K562 (cell line): ENCODE results near the gene ATP5F1D. TPM values are rescaled to one million over a fixed set of nuclear protein-coding genes. Genes with fewer than 3 reads are reported as not detected.

ENCODE experiments used
- ARID1B ChIP-seq: fragments of 450-650 bp; IDR thresholded peaks from 2 replicates; pipeline ENCODE4 v1.6.1; 2016; ENCODE audit warnings: antibody characterized with exemption, mild to moderate bottlenecking, inconsistent platforms
- CSDE1 ChIP-seq, 2 experiments: fragments of 450-650 bp; IDR thresholded peaks; 2 replicates each; pipeline ENCODE4 v1.6.1; 2016; ENCODE audit warnings: mild to moderate bottlenecking in 1 of 2
- E2F6 ChIP-seq, 2 experiments: IDR thresholded peaks; 2 replicates each; pipeline ENCODE4 v1.6.1; 2011; ENCODE audit warnings: borderline replicate concordance in 1 of 2, control low read depth in 1 of 2, low read depth in 1 of 2, low read length in 1 of 2, mild to moderate bottlenecking in 1 of 2, mixed read lengths in 1 of 2, moderate library complexity in 1 of 2; ENCODE audit not compliant: insufficient read depth in 1 of 2, insufficient read length in 1 of 2, poor library complexity in 1 of 2, severe bottlenecking in 1 of 2; ENCODE audit errors: extremely low read depth in 1 of 2
- FUS ChIP-seq: fragments of 200-400 bp; formaldehyde crosslinking; optimal IDR thresholded peaks from 2 replicates; pipeline ENCODE3; 2017; ENCODE audit warnings: low read depth, low read length
- HNRNPL ChIP-seq: fragments of 200-400 bp; formaldehyde crosslinking; IDR thresholded peaks from 2 replicates; pipeline ENCODE4 v1.6.1; 2017; ENCODE audit warnings: low read depth, mild to moderate bottlenecking, low read length
- HOXB6 ChIP-seq: fragments of 250-450 bp; sonication (Bioruptor Pico); IDR thresholded peaks from 2 replicates; pipeline ENCODE4 v1.5.1; 2022; ENCODE audit warnings: mild to moderate bottlenecking, borderline replicate concordance
- MAX ChIP-seq: sonication (generic); formaldehyde crosslinking; IDR thresholded peaks from 2 replicates; pipeline ENCODE4 v1.9.0; 2022; ENCODE audit warnings: mild to moderate bottlenecking, missing genetic modification reagents
- MYNN ChIP-seq, 2 experiments: sonication (generic); formaldehyde crosslinking in 1 of 2; IDR thresholded peaks; 2 replicates each; pipeline versions ENCODE4 v1.5.0 to v1.6.1; 2016 to 2020; ENCODE audit warnings: antibody characterized with exemption in 1 of 2, missing genetic modification reagents in 1 of 2
- NR2F6 ChIP-seq: fragments of 450-650 bp; formaldehyde crosslinking; IDR thresholded peaks from 2 replicates; pipeline ENCODE4 v1.4.0; 2020; ENCODE audit warnings: mild to moderate bottlenecking
- OTX1 ChIP-seq: fragments of 450-650 bp; formaldehyde crosslinking; IDR thresholded peaks from 2 replicates; pipeline ENCODE4 v1.4.0; 2022; ENCODE audit warnings: mild to moderate bottlenecking
- PPARD ChIP-seq: fragments of 250-450 bp; sonication (Bioruptor Pico); IDR thresholded peaks from 2 replicates; pipeline ENCODE4 v1.8.0; 2022; ENCODE audit warnings: inconsistent platforms, mild to moderate bottlenecking, moderate library complexity
- RUNX1 ChIP-seq: sonication (generic); IDR thresholded peaks from 2 replicates; pipeline ENCODE4 v1.6.1; 2016; ENCODE audit warnings: antibody characterized with exemption, low read depth
- STAG1 ChIP-seq: sonication (generic); formaldehyde crosslinking; IDR thresholded peaks from 2 replicates; pipeline ENCODE4 v1.5.0; 2020; ENCODE audit warnings: missing genetic modification reagents, borderline replicate concordance
- ZNF24 ChIP-seq: fragments of 450-650 bp; IDR thresholded peaks from 2 replicates; pipeline ENCODE4 v1.6.1; 2016
- ZNF644 ChIP-seq: fragments of 200-800 bp; sonication (Bioruptor generic); IDR thresholded peaks from 2 replicates; pipeline ENCODE4 v1.6.1; 2016; ENCODE audit warnings: low read depth, missing genetic modification characterization, missing compliant biosample characterization
- ZNF717 ChIP-seq: fragments of 250-450 bp; sonication (Bioruptor Pico); IDR thresholded peaks from 2 replicates; pipeline ENCODE4 v1.5.0; 2021
- polyA plus RNA-seq, 8 experiments: library from polyadenylated mRNA; depleted of rRNA in 4 of 8; stranded (reverse) in 5 of 8; unstranded in 3 of 8; fragments of >200 nt; fragmentation: Nextera tagmentation in 2 of 8; fragmentation: Illumina TruSeq in 1 of 8; extraction: Ambion mirVana in 2 of 8; extraction: Trizol in 1 of 8; gene quantifications; 2 replicates each; pipeline versions ENCODE4 v1.2.1 to v1.2.3, GENCODE V29; 2011 to 2014; ENCODE audit warnings: inconsistent platforms in 1 of 8, missing spikeins in 1 of 8
- total RNA-seq, 7 experiments: library from RNA; depleted of rRNA in 6 of 7; stranded (reverse); fragments of >200 nt in 6 of 7; fragmentation: Illumina TruSeq in 2 of 7; extraction: Trizol in 2 of 7; gene quantifications; 2 replicates each; pipeline versions ENCODE4 v1.2.1 to v1.2.3, GENCODE V29; 2011 to 2021; ENCODE audit warnings: low replicate concordance in 1 of 7
- TF ChIP-seq, protein P1 (sequence below): fragments of 250-450 bp; sonication (Bioruptor Pico); IDR thresholded peaks from 2 replicates; pipeline ENCODE4 v1.8.0; 2021; ENCODE audit warnings: borderline replicate concordance, mild to moderate bottlenecking, moderate library complexity; ENCODE audit not compliant: poor library complexity, severe bottlenecking
- TF ChIP-seq, protein P2 (sequence below), 3 experiments: fragments of 200-800 bp in 1 of 3; fragments of 250-450 bp in 1 of 3; fragments of 450-650 bp in 1 of 3; sonication (Bioruptor Pico) in 1 of 3; sonication (Bioruptor generic) in 1 of 3; formaldehyde crosslinking in 1 of 3; IDR thresholded peaks; 2 replicates each; pipeline versions ENCODE4 v1.6.1 to v1.8.0; 2016 to 2022; ENCODE audit warnings: mild to moderate bottlenecking in 2 of 3, missing genetic modification characterization in 2 of 3, missing compliant biosample characterization in 1 of 3, moderate library complexity in 1 of 3
- TF ChIP-seq, protein P3 (sequence below), 2 experiments: IDR thresholded peaks; 2 replicates each; pipeline ENCODE4 v1.6.1; 2012; ENCODE audit warnings: improper control_type of control experiment in 2 of 2, low read depth in 2 of 2, low read length in 2 of 2, borderline replicate concordance in 1 of 2

The ATP5F1D gene
- total and polyA plus RNA-seq, 9 of the 15 experiments (the other 6 are each of a cell fraction or from before 2014, with no cell fraction given), result 3.9 to 409 (median 36.8) TPM

DNA sequence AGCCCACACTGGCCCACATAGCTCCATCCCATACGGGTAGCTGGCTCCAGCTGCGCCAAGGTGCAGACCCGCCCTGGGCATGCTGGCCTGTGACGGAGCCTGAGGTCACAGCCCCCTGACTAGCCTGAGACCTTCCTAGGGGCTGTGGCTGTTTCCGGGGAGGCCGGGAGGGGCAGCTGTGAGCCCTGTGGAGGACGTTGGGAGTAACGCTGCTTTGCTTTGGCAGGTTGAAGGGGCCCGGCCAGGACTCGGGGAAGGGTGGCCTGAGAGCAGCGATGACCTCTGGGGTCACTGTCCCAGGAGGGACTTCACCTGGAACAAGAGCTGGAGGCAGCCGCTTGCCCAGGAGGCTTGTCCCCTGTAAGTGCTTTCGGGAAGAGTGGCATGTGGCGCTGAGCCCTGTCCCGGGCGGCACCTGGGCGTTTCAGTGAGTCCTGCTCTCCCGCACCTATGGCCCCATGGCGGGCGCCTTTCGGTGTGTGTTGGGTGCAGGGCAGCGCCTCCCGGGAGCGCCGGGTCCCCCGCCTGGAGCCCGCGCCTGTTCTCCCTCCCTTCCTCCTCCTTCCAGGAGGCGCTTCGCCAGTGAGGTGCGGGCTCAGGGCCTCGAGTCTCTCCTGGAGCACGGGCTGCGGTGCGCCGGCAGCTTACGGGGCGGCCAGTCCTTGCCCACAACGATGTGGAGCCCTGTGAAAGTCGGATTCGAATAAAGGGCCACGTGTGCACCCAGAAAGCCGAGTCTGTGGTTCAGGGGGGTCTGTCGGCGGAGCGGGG is 32.7 kb downstream of the ATP5F1D start (continued):
- TF ChIP-seq RUNX1 (no peak), CSDE1 (IDR thresholded peaks at IDR 0.05) (no peak), OTX1 (CRISPR knock-in tag) (no peak), MYNN (IDR thresholded peaks at IDR 0.05) (peak; percentile 10), MYNN (CRISPR knock-in tag; IDR thresholded peaks at IDR 0.05) (no peak), HOXB6 (no peak), FUS (peak; percentile 57), NR2F6 (CRISPR knock-in tag) (no peak), MAX (CRISPR knock-in tag) (peak; percentile 49), ARID1B (no peak), STAG1 (CRISPR knock-in tag) (peak; percentile 19; the same call in 1 of the 2 replicates), PPARD (CRISPR knock-in tag) (no peak), ZNF717 (CRISPR knock-in tag) (no peak), ZNF24 (no peak), ZNF644 (peak; percentile 61; the same call in 1 of the 2 replicates), E2F6 (IDR thresholded peaks at IDR 0.05; ENCODE audit: borderline replicate concordance in 1 of 2, extremely low read depth in 1 of 2, insufficient read depth in 1 of 2, insufficient read length in 1 of 2, low read depth in 1 of 2, low read length in 1 of 2, poor library complexity in 1 of 2, severe bottlenecking in 1 of 2) (peak; percentile 4 to 60), HNRNPL (0 out of 2 replicates have a peak, but pooled peaks have one; percentile 53)
- TF ChIP-seq, protein P1, sequence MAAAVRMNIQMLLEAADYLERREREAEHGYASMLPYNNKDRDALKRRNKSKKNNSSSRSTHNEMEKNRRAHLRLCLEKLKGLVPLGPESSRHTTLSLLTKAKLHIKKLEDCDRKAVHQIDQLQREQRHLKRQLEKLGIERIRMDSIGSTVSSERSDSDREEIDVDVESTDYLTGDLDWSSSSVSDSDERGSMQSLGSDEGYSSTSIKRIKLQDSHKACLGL (CRISPR knock-in tag), result peak; percentile 15
- TF ChIP-seq, protein P2, sequence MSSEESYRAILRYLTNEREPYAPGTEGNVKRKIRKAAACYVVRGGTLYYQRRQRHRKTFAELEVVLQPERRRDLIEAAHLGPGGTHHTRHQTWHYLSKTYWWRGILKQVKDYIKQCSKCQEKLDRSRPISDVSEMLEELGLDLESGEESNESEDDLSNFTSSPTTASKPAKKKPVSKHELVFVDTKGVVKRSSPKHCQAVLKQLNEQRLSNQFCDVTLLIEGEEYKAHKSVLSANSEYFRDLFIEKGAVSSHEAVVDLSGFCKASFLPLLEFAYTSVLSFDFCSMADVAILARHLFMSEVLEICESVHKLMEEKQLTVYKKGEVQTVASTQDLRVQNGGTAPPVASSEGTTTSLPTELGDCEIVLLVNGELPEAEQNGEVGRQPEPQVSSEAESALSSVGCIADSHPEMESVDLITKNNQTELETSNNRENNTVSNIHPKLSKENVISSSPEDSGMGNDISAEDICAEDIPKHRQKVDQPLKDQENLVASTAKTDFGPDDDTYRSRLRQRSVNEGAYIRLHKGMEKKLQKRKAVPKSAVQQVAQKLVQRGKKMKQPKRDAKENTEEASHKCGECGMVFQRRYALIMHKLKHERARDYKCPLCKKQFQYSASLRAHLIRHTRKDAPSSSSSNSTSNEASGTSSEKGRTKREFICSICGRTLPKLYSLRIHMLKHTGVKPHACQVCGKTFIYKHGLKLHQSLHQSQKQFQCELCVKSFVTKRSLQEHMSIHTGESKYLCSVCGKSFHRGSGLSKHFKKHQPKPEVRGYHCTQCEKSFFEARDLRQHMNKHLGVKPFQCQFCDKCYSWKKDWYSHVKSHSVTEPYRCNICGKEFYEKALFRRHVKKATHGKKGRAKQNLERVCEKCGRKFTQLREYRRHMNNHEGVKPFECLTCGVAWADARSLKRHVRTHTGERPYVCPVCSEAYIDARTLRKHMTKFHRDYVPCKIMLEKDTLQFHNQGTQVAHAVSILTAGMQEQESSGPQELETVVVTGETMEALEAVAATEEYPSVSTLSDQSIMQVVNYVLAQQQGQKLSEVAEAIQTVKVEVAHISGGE (CRISPR knock-in tag; IDR thresholded peaks at IDR 0.05), result no peak
- TF ChIP-seq, protein P3, sequence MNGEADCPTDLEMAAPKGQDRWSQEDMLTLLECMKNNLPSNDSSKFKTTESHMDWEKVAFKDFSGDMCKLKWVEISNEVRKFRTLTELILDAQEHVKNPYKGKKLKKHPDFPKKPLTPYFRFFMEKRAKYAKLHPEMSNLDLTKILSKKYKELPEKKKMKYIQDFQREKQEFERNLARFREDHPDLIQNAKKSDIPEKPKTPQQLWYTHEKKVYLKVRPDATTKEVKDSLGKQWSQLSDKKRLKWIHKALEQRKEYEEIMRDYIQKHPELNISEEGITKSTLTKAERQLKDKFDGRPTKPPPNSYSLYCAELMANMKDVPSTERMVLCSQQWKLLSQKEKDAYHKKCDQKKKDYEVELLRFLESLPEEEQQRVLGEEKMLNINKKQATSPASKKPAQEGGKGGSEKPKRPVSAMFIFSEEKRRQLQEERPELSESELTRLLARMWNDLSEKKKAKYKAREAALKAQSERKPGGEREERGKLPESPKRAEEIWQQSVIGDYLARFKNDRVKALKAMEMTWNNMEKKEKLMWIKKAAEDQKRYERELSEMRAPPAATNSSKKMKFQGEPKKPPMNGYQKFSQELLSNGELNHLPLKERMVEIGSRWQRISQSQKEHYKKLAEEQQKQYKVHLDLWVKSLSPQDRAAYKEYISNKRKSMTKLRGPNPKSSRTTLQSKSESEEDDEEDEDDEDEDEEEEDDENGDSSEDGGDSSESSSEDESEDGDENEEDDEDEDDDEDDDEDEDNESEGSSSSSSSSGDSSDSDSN (IDR thresholded peaks at IDR 0.05; ENCODE audit: borderline replicate concordance in 1 of 2, low read depth in 2 of 2, low read length in 2 of 2), result peak; percentile 27 to 35; a peak in 2 of 4 replicates
